Choroid plexus epithelial cell (primary cell): ENCODE results near the gene SLBP.

Experiments
- DNase-seq: peaks from one replicate; pipeline ENCODE4 v3.0.0-alpha.2; 2010; ENCODE audit warnings: low read depth
- H3K4me3 ChIP-seq: 2 replicates; pipeline ENCODE4 v1.5.1; 2011; ENCODE audit warnings: low read depth, mild to moderate bottlenecking, control low read depth, low read length, moderate library complexity
- TF ChIP-seq, protein P1 (sequence below): conservative IDR thresholded peaks from 2 replicates; pipeline ENCODE4 v1.5.1; 2011; ENCODE audit warnings: low read depth, mild to moderate bottlenecking, control low read depth, inconsistent platforms, low read length, moderate library complexity

Gene SLBP

DNA sequence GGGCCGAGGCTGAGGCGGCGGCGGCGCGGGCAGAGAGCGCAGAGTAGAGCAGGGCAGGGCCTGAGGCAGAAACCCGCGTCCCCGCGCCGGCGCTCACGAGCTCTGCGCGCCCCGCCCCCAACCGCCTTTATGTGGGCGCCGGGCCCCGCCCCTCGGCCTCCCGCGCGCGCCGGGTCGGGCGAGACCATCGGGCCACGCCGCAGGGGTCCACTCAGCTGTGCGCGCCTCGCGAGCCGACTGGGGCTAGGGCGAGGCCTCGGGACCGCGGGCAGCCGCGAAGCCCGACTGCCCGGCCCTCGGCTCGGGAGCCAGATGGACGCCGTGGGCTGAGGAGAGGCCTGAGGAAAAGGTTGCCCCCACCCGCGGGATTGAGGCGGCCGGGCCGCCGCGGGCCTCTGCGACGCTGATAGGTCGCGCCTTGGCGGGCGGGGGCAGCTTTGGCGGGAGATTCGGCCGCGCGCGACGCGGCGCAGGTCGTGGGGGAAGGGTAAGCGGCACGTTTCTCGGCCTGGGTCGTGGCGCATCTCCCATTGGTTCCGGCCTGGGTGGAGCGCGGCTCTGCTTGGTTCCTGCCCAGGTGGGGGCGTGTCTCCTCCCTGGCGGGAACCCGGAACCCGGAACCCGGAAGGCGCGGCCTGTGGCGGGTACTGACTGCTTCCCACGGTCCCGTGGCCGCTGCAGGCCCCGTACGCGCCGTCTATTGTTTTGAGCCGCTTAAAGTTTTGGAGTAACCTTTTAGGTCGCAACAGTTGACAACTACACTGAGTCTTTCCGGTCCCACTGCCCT, at the start of gene SLBP:
SLBP (minus strand) TSS at position 104 of the 787 bp plus-strand sequence. CDS start 131 bp downstream, outside the sequence.
- TF ChIP-seq, protein P1, sequence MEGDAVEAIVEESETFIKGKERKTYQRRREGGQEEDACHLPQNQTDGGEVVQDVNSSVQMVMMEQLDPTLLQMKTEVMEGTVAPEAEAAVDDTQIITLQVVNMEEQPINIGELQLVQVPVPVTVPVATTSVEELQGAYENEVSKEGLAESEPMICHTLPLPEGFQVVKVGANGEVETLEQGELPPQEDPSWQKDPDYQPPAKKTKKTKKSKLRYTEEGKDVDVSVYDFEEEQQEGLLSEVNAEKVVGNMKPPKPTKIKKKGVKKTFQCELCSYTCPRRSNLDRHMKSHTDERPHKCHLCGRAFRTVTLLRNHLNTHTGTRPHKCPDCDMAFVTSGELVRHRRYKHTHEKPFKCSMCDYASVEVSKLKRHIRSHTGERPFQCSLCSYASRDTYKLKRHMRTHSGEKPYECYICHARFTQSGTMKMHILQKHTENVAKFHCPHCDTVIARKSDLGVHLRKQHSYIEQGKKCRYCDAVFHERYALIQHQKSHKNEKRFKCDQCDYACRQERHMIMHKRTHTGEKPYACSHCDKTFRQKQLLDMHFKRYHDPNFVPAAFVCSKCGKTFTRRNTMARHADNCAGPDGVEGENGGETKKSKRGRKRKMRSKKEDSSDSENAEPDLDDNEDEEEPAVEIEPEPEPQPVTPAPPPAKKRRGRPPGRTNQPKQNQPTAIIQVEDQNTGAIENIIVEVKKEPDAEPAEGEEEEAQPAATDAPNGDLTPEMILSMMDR, result no peak
- H3K4me3 ChIP-seq, result peak within 1 kb of the TSS; percentile 76
- DNase-seq, result peak; percentile 95

GRCh38 chr4:1761130-1761689, 49.1 kb upstream of the SLBP start:
- no peak for DNase-seq
- H3K4me3 ChIP-seq, result no peak overlapping the region

GRCh38 chr4:1760521-1761071, 48.5 kb upstream of the SLBP start:
- DNase-seq, result no peak
- no peak overlapping the region for H3K4me3 ChIP-seq
- TF ChIP-seq, protein P1, result no peak

More at GRCh38 chr4:1761130-1761689, 49.1 kb upstream of the SLBP start:
- TF ChIP-seq, protein P1, result no peak

DNA sequence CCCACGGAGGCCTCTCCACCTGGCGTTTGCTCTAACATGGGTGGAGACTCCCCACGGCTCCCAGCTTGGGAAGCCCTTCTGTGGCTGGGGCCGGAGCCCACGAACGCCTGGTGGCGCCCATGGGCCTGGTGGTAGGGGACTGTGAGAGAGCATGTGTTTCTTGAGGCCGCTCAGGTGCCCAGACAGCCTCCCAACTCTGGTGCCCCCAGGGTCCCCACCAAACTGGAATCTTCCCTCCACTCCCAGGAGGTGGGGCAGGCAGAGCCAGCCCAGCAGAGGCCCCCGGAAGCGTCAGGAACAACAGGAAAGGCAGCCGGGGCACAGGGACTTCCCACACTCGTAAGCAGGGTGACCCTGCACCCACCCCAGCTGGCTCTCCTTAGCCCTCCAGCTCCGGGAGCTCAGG, 47.7 kb upstream of the SLBP start:
- DNase-seq, result no peak
- TF ChIP-seq, protein P1, result no peak
- H3K4me3 ChIP-seq, result no peak overlapping the region

GRCh38 chr4:1759170-1759817, 47.2 kb upstream of the SLBP start:
- no peak overlapping the region for H3K4me3 ChIP-seq
- no peak for DNase-seq
- TF ChIP-seq, protein P1, result no peak

GRCh38 chr4:1758306-1759121, 46.4 kb upstream of the SLBP start:
- no peak for DNase-seq
- H3K4me3 ChIP-seq, result no peak overlapping the region
- TF ChIP-seq, protein P1, result no peak
